Adipocyte (in vitro differentiated cells): ENCODE data around the gene NCOR1.
"Not testable (repeated sequence)": the region's sequence is repeated elsewhere in the genome, so short reads cannot be mapped to it uniquely, and the experiment has no call there.

Experiments used
- DNase-seq: peaks from one replicate; pipeline ENCODE4 v3.0.0-alpha.2; 2015; ENCODE audit warnings: low read depth
- H3K27me3 ChIP-seq: replicated peaks from 2 replicates; pipeline ENCODE4 v1.7.0; 2013; ENCODE audit warnings: mild to moderate bottlenecking, low read length, moderate library complexity; ENCODE audit not compliant: control insufficient read depth, insufficient read depth
- H3K36me3 ChIP-seq: 2 replicates; pipeline ENCODE4 v1.7.0; 2013; ENCODE audit warnings: low read length, mild to moderate bottlenecking, moderate library complexity; ENCODE audit not compliant: control insufficient read depth, insufficient read depth, severe bottlenecking
- H3K4me1 ChIP-seq: 2 replicates; pipeline ENCODE4 v1.7.0; 2013; ENCODE audit warnings: mild to moderate bottlenecking, low read length, moderate library complexity; ENCODE audit not compliant: control insufficient read depth, insufficient read depth
- H3K4me3 ChIP-seq: 2 replicates; pipeline ENCODE4 v1.7.0; 2013; ENCODE audit warnings: mild to moderate bottlenecking, low read length, moderate library complexity
- H3K9ac ChIP-seq: 2 replicates; pipeline ENCODE4 v1.7.0; 2013; ENCODE audit warnings: mild to moderate bottlenecking, low read length, moderate library complexity
- H3K9me3 ChIP-seq: 2 replicates; pipeline ENCODE4 v1.7.0; 2013; ENCODE audit warnings: mild to moderate bottlenecking, low read length, moderate library complexity; ENCODE audit not compliant: control insufficient read depth

The NCOR1 gene

GRCh38 chr17:16243801-16244567, 28.6 kb upstream of the NCOR1 start:
- H3K36me3 ChIP-seq, result no peaks in the 10 kb centered on the region
- peaks cover 6% of the 10 kb centered on the region for H3K4me1 ChIP-seq
- no peaks in the 10 kb centered on the region for H3K9me3 ChIP-seq
- no peak overlapping the region for H3K9ac ChIP-seq
- no peak overlapping the region for H3K4me3 ChIP-seq
- no peaks in the 10 kb centered on the region for H3K27me3 ChIP-seq
- no peak for DNase-seq

- Histone ChIP-seq H3K27me3 (no peaks in the 10 kb centered on the region), H3K9ac (no peak overlapping the region), H3K9me3 (no peaks in the 10 kb centered on the region), H3K4me1 (peaks cover under 1% of the 10 kb centered on the region), H3K4me3 (no peak overlapping the region), H3K36me3 (no peaks in the 10 kb centered on the region)
- no peak for DNase-seq
These were observed 28.1 kb upstream of the NCOR1 start for GRCh38 chr17:16243385-16243784.

GRCh38 chr17:16241906-16242399, 26.6 kb upstream of the NCOR1 start:
- no peaks in the 10 kb centered on the region for H3K36me3 ChIP-seq
- H3K9ac ChIP-seq, result no peak overlapping the region
- DNase-seq, result no peak
- H3K27me3 ChIP-seq, result no peaks in the 10 kb centered on the region
- no peaks in the 10 kb centered on the region for H3K4me1 ChIP-seq
- H3K4me3 ChIP-seq, result no peak overlapping the region
- H3K9me3 ChIP-seq, result no peaks in the 10 kb centered on the region

GRCh38 chr17:16239931-16240330, 24.6 kb upstream of the NCOR1 start:
- no peak overlapping the region for H3K9ac ChIP-seq
- H3K4me3 ChIP-seq, result no peak overlapping the region
- DNase-seq, result no peak
- no peaks in the 10 kb centered on the region for H3K9me3 ChIP-seq
- no peaks in the 10 kb centered on the region for H3K4me1 ChIP-seq
- H3K27me3 ChIP-seq, result no peaks in the 10 kb centered on the region
- H3K36me3 ChIP-seq, result no peaks in the 10 kb centered on the region

- Histone ChIP-seq H3K4me1 (no peaks in the 10 kb centered on the region), H3K9ac (no peak overlapping the region), H3K9me3 (no peaks in the 10 kb centered on the region), H3K27me3 (no peaks in the 10 kb centered on the region), H3K36me3 (no peaks in the 10 kb centered on the region), H3K4me3 (no peak overlapping the region)
- DNase-seq, result no peak
These were observed 17.1 kb upstream of the NCOR1 start for GRCh38 chr17:16232391-16232790.

- H3K9ac ChIP-seq, H3K9me3 ChIP-seq, H3K36me3 ChIP-seq, H3K4me3 ChIP-seq, H3K4me1 ChIP-seq, DNase-seq, H3K27me3 ChIP-seq: not testable (repeated sequence)
These were observed 14.7 kb upstream of the NCOR1 start for GRCh38 chr17:16229912-16230561.

GRCh38 chr17:16222406-16222805, 7.1 kb upstream of the NCOR1 start:
- H3K4me1 ChIP-seq, result peaks cover 21% of the 10 kb centered on the region
- no peaks in the 10 kb centered on the region for H3K27me3 ChIP-seq
- no peaks in the 10 kb centered on the region for H3K36me3 ChIP-seq
- no peak overlapping the region for H3K4me3 ChIP-seq
- DNase-seq, result no peak
- H3K9ac ChIP-seq, result no peak overlapping the region
- H3K9me3 ChIP-seq, result no peaks in the 10 kb centered on the region

- H3K27me3 ChIP-seq, result no peaks in the 10 kb centered on the region
- H3K9ac ChIP-seq, result peak within 1 kb of the TSS; percentile 96
- H3K4me1 ChIP-seq, result peaks cover 35% of the 10 kb centered on the region
- no peaks in the 10 kb centered on the region for H3K9me3 ChIP-seq
- peak within 1 kb of the TSS; percentile 97 for H3K4me3 ChIP-seq
- DNase-seq, result peak; percentile 96
- H3K36me3 ChIP-seq, result no peaks in the 10 kb centered on the region
These were observed 1.8 kb upstream of the NCOR1 start, which contains the start of gene PIGL for GRCh38 chr17:16217002-16217635. Gene PIGL (plus strand): TSS chr17:16217210. CDS start chr17:16217227, 17 bp downstream.

GRCh38 chr17:16216341-16217001, 1.1 kb upstream of the NCOR1 start:
- H3K27me3 ChIP-seq, result not testable (repeated sequence)

GRCh38 chr17:16215965-16216316, 607 bp upstream of the NCOR1 start:
- Histone ChIP-seq H3K9ac (peak overlapping the region; percentile 96), H3K36me3 (no peaks in the 10 kb centered on the region), H3K9me3 (no peaks in the 10 kb centered on the region), H3K4me3 (peak overlapping the region; percentile 97), H3K27me3 (no peaks in the 10 kb centered on the region), H3K4me1 (peaks cover 40% of the 10 kb centered on the region)
- DNase-seq, result no peak

More at GRCh38 chr17:16216341-16217001, 1.1 kb upstream of the NCOR1 start:
- not testable (repeated sequence) for H3K36me3 ChIP-seq, H3K9me3 ChIP-seq, DNase-seq
- H3K4me1 ChIP-seq, result peaks cover 38% of the 10 kb centered on the region
- H3K9ac ChIP-seq, result peak overlapping the region; percentile 96
- peak overlapping the region; percentile 97 for H3K4me3 ChIP-seq

GRCh38 chr17:16215002-16215272, 397 bp downstream of the NCOR1 start:
- Histone ChIP-seq H3K4me1 (peaks cover 40% of the 10 kb centered on the region), H3K36me3 (no peaks in the 10 kb centered on the region), H3K9ac (peak overlapping the region; percentile 96), H3K4me3 (peak overlapping the region; percentile 97), H3K27me3 (no peaks in the 10 kb centered on the region), H3K9me3 (no peaks in the 10 kb centered on the region)
- DNase-seq, result no peak
